Activated CD4-positive, alpha-beta memory T cell treated with anti-CD3 and anti-CD28 coated beads, Interleukin-2, amount 10 ng/mL, durations not matched to agents 7 days and 5 days (primary cell): ENCODE measurements around the gene CD276. TPM values are rescaled to one million over a fixed set of nuclear protein-coding genes. Genes with fewer than 3 reads are reported as not detected.

ENCODE experiments used
- CTCF ChIA-PET: fragments of 350-600 bp; sonication (Branson Sonifier 250); formaldehyde crosslinking; loops from one replicate; lab custom pipeline; 2021; ENCODE audit warnings: antibody characterized with exemption, inconsistent platforms; lab: Charles Lee
- POLR2A ChIA-PET: fragments of 350-600 bp; sonication (Branson Sonifier 250); formaldehyde crosslinking; loops from one replicate; lab custom pipeline; 2021; ENCODE audit warnings: antibody characterized with exemption; lab: Charles Lee
- DNase-seq: peaks from one replicate; pipeline ENCODE4 v3.0.0-alpha.2; 2020
- H3K27ac Mint-ChIP-seq: one replicate; pipeline ENCODE4 v1.8.0; 2021; ENCODE audit warnings: mild to moderate bottlenecking, mixed read lengths
- H3K27me3 Mint-ChIP-seq: one replicate; pipeline ENCODE4 v1.8.0; 2021; ENCODE audit warnings: mixed read lengths
- H3K36me3 Mint-ChIP-seq: one replicate; pipeline ENCODE4 v1.8.0; 2021; ENCODE audit warnings: low read depth, mixed read lengths
- H3K4me1 Mint-ChIP-seq: one replicate; pipeline ENCODE4 v1.8.0; 2021; ENCODE audit warnings: mixed read lengths
- H3K4me3 Mint-ChIP-seq: one replicate; pipeline ENCODE4 v1.8.0; 2021; ENCODE audit warnings: mild to moderate bottlenecking, mixed read lengths
- H3K9me3 Mint-ChIP-seq: one replicate; pipeline ENCODE4 v1.8.0; 2021; ENCODE audit warnings: mixed read lengths
- total RNA-seq, 2 experiments: library from RNA; stranded (reverse); gene quantifications; one replicate each; pipeline ENCODE4 v1.2.3, GENCODE V29; 2021

The CD276 gene
- total RNA-seq, 2 experiments from 2014 or later: 0.88 to 1.6 TPM

DNA sequence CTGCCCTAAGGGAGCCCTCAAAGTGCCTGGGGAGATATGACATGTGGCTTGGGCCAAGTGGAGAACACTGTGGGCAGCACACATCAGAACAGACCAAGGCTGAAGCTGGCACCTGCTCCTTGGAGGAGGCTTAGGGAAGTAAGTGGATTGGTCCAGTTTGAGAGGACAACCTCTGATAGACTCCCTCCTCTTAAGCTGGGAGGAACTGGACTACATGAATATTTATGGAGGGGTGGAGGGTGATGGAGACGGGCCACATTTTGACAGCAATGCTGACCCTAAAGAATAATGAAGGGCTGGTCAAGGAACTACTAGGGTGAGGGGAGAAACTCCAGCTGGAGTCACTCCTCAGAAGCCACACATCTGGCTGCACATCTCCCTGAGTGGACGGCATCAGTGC is 6.5 kb upstream of the CD276 start:
- Mint-ChIP-seq H3K4me1 (peaks cover 17% of the 10 kb centered on the region), H3K36me3 (no peaks in the 10 kb centered on the region), H3K27ac (no peak overlapping the region), H3K9me3 (no peaks in the 10 kb centered on the region), H3K4me3 (no peak overlapping the region), H3K27me3 (peaks cover 37% of the 10 kb centered on the region)
- CTCF ChIA-PET: interaction anchor here (0.8 to 3.7 kb wide), 15 partner anchors 8 to 60 kb away, joined by 3 to 76 read pairs (median 4); no protein-coding TSS in a partner anchor
- DNase-seq: no peak
- POLR2A ChIA-PET: interaction anchor here (0.9 to 4.5 kb wide), 2 partner anchors 21 to 24 kb away, joined by 4 to 30 read pairs; no protein-coding TSS in a partner anchor

- ChIA-PET CTCF (interaction anchor here (1.3 to 3.7 kb wide), 4 partner anchors 7 to 42 kb away, joined by 4 to 76 read pairs (median 14); no protein-coding TSS in a partner anchor), POLR2A (interaction anchor here (4.5 kb wide), 1 partner anchor 20 kb away, joined by 30 read pairs; no protein-coding TSS in a partner anchor)
- DNase-seq: no peak
- peaks cover 36% of the 10 kb centered on the region for H3K27me3 Mint-ChIP-seq
- peaks cover 23% of the 10 kb centered on the region for H3K4me1 Mint-ChIP-seq
- H3K9me3 Mint-ChIP-seq: no peaks in the 10 kb centered on the region
- no peaks in the 10 kb centered on the region for H3K36me3 Mint-ChIP-seq
- no peak overlapping the region for H3K27ac Mint-ChIP-seq
- no peak overlapping the region for H3K4me3 Mint-ChIP-seq
Measured at GRCh38 chr15:73678498-73678897, 5.7 kb upstream of the CD276 start.

DNA sequence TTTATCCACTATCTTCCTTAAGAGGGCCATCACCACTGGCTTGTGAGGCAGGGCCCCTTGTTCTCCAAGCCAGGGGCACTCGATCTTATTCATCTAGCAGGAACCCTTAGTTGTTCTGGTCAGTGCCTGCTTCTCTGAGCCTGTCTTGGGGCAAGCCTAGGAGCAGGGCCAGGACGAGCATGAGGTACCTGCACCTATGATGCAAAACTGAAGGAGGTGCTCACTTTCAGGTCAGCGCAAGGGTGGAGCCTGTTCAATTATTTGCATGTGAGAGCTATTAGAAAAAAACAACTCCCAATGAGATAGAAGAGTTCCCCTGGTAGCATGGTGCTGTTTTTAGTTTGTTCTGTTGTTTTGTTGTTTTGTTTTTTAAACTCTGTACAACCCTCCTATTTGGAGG is 5.0 kb upstream of the CD276 start:
- H3K9me3 Mint-ChIP-seq: no peaks in the 10 kb centered on the region
- ChIA-PET POLR2A (interaction anchor here (4.5 kb wide), 1 partner anchor 20 kb away, joined by 30 read pairs; no protein-coding TSS in a partner anchor), CTCF (interaction anchor here (1.0 to 1.5 kb wide), 2 partner anchors 16 to 21 kb away, joined by 3 to 8 read pairs; no protein-coding TSS in a partner anchor)
- no peak overlapping the region for H3K27ac Mint-ChIP-seq
- H3K27me3 Mint-ChIP-seq: peaks cover 37% of the 10 kb centered on the region
- H3K36me3 Mint-ChIP-seq: no peaks in the 10 kb centered on the region
- H3K4me1 Mint-ChIP-seq: peaks cover 27% of the 10 kb centered on the region
- no peak overlapping the region for H3K4me3 Mint-ChIP-seq
- no peak for DNase-seq

GRCh38 chr15:73679964-73680363 is 4.2 kb upstream of the CD276 start:
- ChIA-PET POLR2A (interaction anchor here (4.5 kb wide), 1 partner anchor 19 kb away, joined by 30 read pairs; no protein-coding TSS in a partner anchor), CTCF (interaction anchor here (1.5 kb wide), 1 partner anchor 20 kb away, joined by 8 read pairs; no protein-coding TSS in a partner anchor)
- no peak overlapping the region for H3K4me3 Mint-ChIP-seq
- no peak for DNase-seq
- H3K27me3 Mint-ChIP-seq: peaks cover 36% of the 10 kb centered on the region
- H3K9me3 Mint-ChIP-seq: no peaks in the 10 kb centered on the region
- peaks cover 22% of the 10 kb centered on the region for H3K4me1 Mint-ChIP-seq
- no peaks in the 10 kb centered on the region for H3K36me3 Mint-ChIP-seq
- H3K27ac Mint-ChIP-seq: no peak overlapping the region

DNA sequence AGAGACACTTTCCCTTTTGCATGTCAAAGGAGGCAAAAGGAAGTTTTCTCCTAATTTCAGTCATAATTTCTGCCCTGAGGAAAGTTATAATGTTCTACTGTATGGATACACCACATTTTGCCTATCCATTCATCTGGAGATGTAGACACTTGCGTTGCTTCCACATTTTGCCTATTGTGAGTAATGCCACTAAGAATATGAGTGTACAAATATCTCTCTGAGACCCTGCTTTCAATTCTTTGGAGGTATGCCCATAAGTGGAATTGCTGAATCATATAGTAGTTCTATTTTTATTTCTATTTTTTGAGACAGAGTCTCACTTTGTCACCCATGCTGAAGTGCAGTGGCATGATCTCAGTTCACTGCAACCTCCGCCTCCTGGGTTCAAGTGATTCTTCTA is 3.6 kb upstream of the CD276 start:
- Mint-ChIP-seq H3K9me3 (no peaks in the 10 kb centered on the region), H3K36me3 (no peaks in the 10 kb centered on the region), H3K27me3 (peaks cover 42% of the 10 kb centered on the region), H3K4me3 (no peak overlapping the region), H3K27ac (no peak overlapping the region), H3K4me1 (peaks cover 22% of the 10 kb centered on the region)
- CTCF ChIA-PET: interaction anchor here (1.2 kb wide), 1 partner anchor 20 kb away, joined by 5 read pairs; no protein-coding TSS in a partner anchor
- POLR2A ChIA-PET: interaction anchor here (4.5 kb wide), 1 partner anchor 18 kb away, joined by 30 read pairs; no protein-coding TSS in a partner anchor
- DNase-seq: no peak

DNA sequence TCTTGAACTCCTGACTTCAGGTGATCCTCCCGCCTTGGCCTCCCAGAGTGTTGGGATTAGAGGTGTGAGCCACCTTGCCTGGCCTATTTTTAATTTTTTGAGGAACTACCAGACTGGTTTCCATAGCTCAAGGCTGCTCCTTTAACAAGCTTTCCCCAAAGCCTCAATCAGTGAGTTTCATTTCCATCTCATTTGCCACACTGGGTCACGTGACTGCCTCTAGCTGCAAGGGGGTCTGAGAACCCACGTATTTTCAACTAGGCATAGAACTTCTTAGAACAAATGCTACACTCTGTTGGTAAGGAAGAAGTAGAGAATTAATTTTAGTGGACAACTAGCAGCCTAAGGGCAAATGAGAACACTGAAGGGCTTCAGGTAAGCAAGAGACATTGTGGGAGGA is 3.1 kb upstream of the CD276 start:
- Mint-ChIP-seq H3K36me3 (no peaks in the 10 kb centered on the region), H3K27me3 (peaks cover 47% of the 10 kb centered on the region), H3K4me3 (no peak overlapping the region), H3K9me3 (no peaks in the 10 kb centered on the region), H3K27ac (no peak overlapping the region), H3K4me1 (peaks cover 22% of the 10 kb centered on the region)
- DNase-seq: no peak
- CTCF ChIA-PET: interaction anchor here (0.6 to 1.2 kb wide), 2 partner anchors 19 to 1190 kb away, joined by 3 to 5 read pairs; no protein-coding TSS in a partner anchor
- POLR2A ChIA-PET: interaction anchor here (4.5 kb wide), 1 partner anchor 18 kb away, joined by 30 read pairs; no protein-coding TSS in a partner anchor

GRCh38 chr15:73681856-73682599 is 2.2 kb upstream of the CD276 start:
- no peak overlapping the region for H3K27ac Mint-ChIP-seq
- POLR2A ChIA-PET: no interaction called here
- H3K4me3 Mint-ChIP-seq: no peak overlapping the region
- H3K27me3 Mint-ChIP-seq: peaks cover 57% of the 10 kb centered on the region
- no peaks in the 10 kb centered on the region for H3K9me3 Mint-ChIP-seq
- CTCF ChIA-PET: interaction anchor here (1.2 to 4.9 kb wide), 2 partner anchors 18 kb away, joined by 5 to 23 read pairs; no protein-coding TSS in a partner anchor
- no peak for DNase-seq
- H3K36me3 Mint-ChIP-seq: no peaks in the 10 kb centered on the region
- peaks cover 22% of the 10 kb centered on the region for H3K4me1 Mint-ChIP-seq

DNA sequence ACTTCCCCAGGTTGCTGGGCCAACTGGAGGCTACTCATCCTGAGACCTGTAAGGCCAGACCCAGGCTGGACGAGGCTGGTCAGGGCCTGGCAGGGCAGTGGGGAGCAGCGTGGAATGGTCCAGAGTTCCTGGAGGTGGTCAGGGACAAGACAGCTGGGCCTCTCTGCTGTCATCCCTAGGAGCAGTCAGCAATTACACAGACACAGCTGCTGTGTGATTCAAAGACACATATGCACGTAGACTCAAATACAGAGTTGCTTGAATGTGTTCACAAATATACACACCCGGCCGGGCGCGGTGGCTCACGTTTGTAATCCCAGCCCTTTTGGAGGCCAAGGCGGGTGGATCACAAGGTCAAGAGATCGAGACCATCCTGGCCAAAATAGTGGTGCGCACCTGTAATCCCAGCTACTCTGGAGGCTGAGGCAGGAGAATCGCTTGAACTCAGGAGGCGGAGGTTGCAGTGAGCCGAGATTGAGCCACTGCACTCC is 1.5 kb upstream of the CD276 start:
- CTCF ChIA-PET: interaction anchor here (1.0 to 4.9 kb wide), 5 partner anchors 10 to 46 kb away, joined by 3 to 23 read pairs (median 7); no protein-coding TSS in a partner anchor
- peaks cover 21% of the 10 kb centered on the region for H3K4me1 Mint-ChIP-seq
- DNase-seq: no peak
- no peak overlapping the region for H3K4me3 Mint-ChIP-seq
- POLR2A ChIA-PET: interaction anchor here (1.0 kb wide), 1 partner anchor 15 kb away, joined by 5 read pairs; no protein-coding TSS in a partner anchor
- H3K27me3 Mint-ChIP-seq: peaks cover 58% of the 10 kb centered on the region
- no peaks in the 10 kb centered on the region for H3K36me3 Mint-ChIP-seq
- no peaks in the 10 kb centered on the region for H3K9me3 Mint-ChIP-seq
- H3K27ac Mint-ChIP-seq: no peak overlapping the region

GRCh38 chr15:73683257-73683776 is 866 bp upstream of the CD276 start:
- H3K36me3 Mint-ChIP-seq: no peaks in the 10 kb centered on the region
- no peak overlapping the region for H3K4me3 Mint-ChIP-seq
- CTCF ChIA-PET: interaction anchor here (0.8 to 4.9 kb wide), 6 partner anchors 11 to 281 kb away, joined by 3 to 23 read pairs (median 6); no protein-coding TSS in a partner anchor
- peaks cover 61% of the 10 kb centered on the region for H3K27me3 Mint-ChIP-seq
- POLR2A ChIA-PET: interaction anchor here (1.0 kb wide), 1 partner anchor 15 kb away, joined by 5 read pairs; no protein-coding TSS in a partner anchor
- H3K9me3 Mint-ChIP-seq: no peaks in the 10 kb centered on the region
- H3K4me1 Mint-ChIP-seq: peaks cover 15% of the 10 kb centered on the region
- no peak overlapping the region for H3K27ac Mint-ChIP-seq
- DNase-seq: no peak

DNA sequence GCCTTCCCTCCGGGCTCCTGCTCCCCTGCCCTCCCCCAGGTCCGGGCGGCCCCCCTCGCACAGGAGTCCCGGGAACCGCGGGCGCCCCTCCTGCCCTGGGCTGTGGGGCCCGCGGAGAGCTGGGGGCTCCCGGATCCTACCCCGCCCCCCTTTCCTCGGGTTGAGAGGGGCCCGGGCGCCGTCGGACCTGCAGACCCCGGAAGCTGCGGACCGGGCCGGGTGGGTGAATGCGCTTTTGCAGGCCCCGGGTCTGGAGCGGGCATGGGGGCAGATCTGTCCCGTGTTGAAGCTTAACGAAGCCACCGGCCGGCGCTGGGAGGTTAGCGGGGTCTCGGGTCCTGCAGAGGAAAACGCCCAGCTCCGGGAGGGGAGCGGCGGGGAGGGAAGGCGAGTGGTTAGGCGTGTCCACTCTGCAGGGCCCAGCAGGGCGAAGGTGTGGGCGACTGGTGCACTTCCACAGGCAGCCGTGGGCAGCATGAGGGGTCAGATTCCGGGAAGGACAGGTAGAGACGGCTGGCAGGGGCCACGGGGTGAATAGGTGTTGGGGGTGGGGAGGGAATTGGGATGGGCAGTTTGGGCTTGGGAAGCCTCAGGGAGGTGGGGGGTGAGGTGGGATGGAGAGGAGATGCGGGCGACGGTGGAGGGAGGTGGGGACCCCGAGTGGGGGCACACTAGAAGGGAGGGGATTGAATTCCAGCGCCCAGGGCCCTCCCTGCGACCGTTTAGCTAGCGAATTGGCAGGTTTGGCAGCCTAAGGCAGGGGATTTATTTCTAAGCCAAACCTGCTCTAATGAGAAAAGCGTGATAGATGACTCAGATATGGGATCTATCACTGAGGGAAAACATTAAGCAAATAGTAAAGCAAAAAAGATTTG is 635 bp downstream of the CD276 start:
- no peaks in the 10 kb centered on the region for H3K9me3 Mint-ChIP-seq
- ChIA-PET CTCF (interaction anchor here (0.5 to 4.9 kb wide), 3 partner anchors 15 to 546 kb away, joined by 3 to 23 read pairs (median 8); no protein-coding TSS in a partner anchor), POLR2A (interaction anchor here (0.5 to 3.3 kb wide), 2 partner anchors 12 to 48 kb away, joined by 3 to 12 read pairs; no protein-coding TSS in a partner anchor)
- H3K4me1 Mint-ChIP-seq: peaks cover 10% of the 10 kb centered on the region
- H3K36me3 Mint-ChIP-seq: no peaks in the 10 kb centered on the region
- peaks cover 55% of the 10 kb centered on the region for H3K27me3 Mint-ChIP-seq
- DNase-seq: no peak
- H3K4me3 Mint-ChIP-seq: no peak overlapping the region
- H3K27ac Mint-ChIP-seq: no peak overlapping the region

DNA sequence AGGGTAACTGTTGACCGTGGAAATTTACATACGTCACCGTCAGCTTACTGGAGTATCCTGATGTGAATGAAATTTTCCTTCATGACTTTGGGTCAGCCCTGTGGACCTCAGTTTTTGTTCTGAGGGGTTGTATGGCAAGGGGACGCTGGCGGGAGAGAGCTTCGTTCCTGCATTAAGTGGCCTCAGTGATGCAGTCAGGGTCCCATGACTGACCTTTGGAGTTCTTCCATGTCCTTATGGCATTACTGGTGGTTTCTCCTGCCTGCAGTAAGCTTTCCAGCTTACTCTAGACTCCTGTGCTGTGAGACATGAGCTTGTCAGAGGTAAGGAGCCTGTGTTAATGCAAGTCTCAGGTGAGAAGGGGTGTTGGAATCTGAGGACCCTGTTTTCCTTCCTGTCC is 1.8 kb downstream of the CD276 start:
- H3K27me3 Mint-ChIP-seq: peaks cover 55% of the 10 kb centered on the region
- peaks cover 10% of the 10 kb centered on the region for H3K4me1 Mint-ChIP-seq
- no peaks in the 10 kb centered on the region for H3K36me3 Mint-ChIP-seq
- ChIA-PET POLR2A (interaction anchor here (1.4 to 3.3 kb wide), 2 partner anchors 11 to 13 kb away, joined by 4 to 12 read pairs; no protein-coding TSS in a partner anchor), CTCF (interaction anchor here (1.1 to 4.9 kb wide), 4 partner anchors 8 to 51 kb away, joined by 4 to 23 read pairs (median 6); no protein-coding TSS in a partner anchor)
- no peak overlapping the region for H3K27ac Mint-ChIP-seq
- H3K4me3 Mint-ChIP-seq: no peak overlapping the region
- H3K9me3 Mint-ChIP-seq: no peaks in the 10 kb centered on the region
- no peak for DNase-seq
